VCaP (cell line): ENCODE results near the gene WNT8B.

ENCODE experiments used
- H3K27ac ChIP-seq: fragments of 450-650 bp; 2 replicates; pipeline ENCODE4 v1.5.1; 2017
- TF ChIP-seq, protein P1 (sequence below): fragments of 450-650 bp; conservative IDR thresholded peaks from 2 replicates; pipeline ENCODE4 v1.5.1; 2017; ENCODE audit warnings: mild to moderate bottlenecking, moderate library complexity

Gene WNT8B

DNA sequence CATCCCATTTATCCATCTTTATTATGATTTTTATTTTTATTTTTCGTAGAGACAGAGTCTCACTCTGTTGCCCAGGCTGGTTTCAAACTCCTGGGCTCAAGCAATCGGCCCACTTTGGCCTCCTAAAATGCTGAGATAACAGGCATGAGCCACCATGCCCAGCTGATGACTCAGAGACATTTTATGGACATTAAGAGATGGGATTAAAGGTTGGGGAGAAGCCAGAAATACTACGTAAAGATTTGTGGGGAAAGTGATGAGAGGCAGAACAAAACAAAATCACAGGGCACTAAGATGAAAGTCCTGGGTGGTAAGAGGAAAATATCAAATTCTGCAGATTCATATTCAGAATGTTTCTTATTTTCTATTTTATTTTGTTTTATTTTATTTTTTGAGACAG lies 7.6 kb downstream of the WNT8B start:
- TF ChIP-seq, protein P1, sequence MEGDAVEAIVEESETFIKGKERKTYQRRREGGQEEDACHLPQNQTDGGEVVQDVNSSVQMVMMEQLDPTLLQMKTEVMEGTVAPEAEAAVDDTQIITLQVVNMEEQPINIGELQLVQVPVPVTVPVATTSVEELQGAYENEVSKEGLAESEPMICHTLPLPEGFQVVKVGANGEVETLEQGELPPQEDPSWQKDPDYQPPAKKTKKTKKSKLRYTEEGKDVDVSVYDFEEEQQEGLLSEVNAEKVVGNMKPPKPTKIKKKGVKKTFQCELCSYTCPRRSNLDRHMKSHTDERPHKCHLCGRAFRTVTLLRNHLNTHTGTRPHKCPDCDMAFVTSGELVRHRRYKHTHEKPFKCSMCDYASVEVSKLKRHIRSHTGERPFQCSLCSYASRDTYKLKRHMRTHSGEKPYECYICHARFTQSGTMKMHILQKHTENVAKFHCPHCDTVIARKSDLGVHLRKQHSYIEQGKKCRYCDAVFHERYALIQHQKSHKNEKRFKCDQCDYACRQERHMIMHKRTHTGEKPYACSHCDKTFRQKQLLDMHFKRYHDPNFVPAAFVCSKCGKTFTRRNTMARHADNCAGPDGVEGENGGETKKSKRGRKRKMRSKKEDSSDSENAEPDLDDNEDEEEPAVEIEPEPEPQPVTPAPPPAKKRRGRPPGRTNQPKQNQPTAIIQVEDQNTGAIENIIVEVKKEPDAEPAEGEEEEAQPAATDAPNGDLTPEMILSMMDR, result no peak
- H3K27ac ChIP-seq, result no peak overlapping the region

- H3K27ac ChIP-seq, result no peak overlapping the region
- TF ChIP-seq, protein P1, result no peak
Measured at GRCh38 chr10:100477970-100478369, 15.2 kb downstream of the WNT8B start.

- TF ChIP-seq, protein P1, result no peak
Measured at GRCh38 chr10:100479037-100479436, 16.2 kb downstream of the WNT8B start.

GRCh38 chr10:100480002-100480401 lies 17.2 kb downstream of the WNT8B start:
- TF ChIP-seq, protein P1, result no peak
- H3K27ac ChIP-seq, result no peak overlapping the region

More at GRCh38 chr10:100479037-100479436, 16.2 kb downstream of the WNT8B start:
- H3K27ac ChIP-seq, result no peak overlapping the region

GRCh38 chr10:100481462-100482081 lies 18.8 kb downstream of the WNT8B start:
- H3K27ac ChIP-seq, result peak overlapping the region; percentile 78
- TF ChIP-seq, protein P1, result 0 out of 2 replicates have a peak, but pooled peaks have one; percentile 7

- peak overlapping the region; percentile 78 for H3K27ac ChIP-seq
- TF ChIP-seq, protein P1, result peak; percentile 93
Measured at GRCh38 chr10:100482181-100482833, 19.5 kb downstream of the WNT8B start.

GRCh38 chr10:100482834-100483185 lies 20.0 kb downstream of the WNT8B start:
- TF ChIP-seq, protein P1, result peak; percentile 72
- H3K27ac ChIP-seq, result peak overlapping the region; percentile 78
